ENCODE results near the gene PCSK5. TPM values are rescaled to one million over a fixed set of nuclear protein-coding genes. Genes with fewer than 3 reads are reported as not detected.
A peak's percentile ranks its signal among the peaks of the same experiment; 100 is the strongest.

The PCSK5 gene
- polyA plus RNA-seq, 2 donors = 4.2 to 6.1 TPM

DNA sequence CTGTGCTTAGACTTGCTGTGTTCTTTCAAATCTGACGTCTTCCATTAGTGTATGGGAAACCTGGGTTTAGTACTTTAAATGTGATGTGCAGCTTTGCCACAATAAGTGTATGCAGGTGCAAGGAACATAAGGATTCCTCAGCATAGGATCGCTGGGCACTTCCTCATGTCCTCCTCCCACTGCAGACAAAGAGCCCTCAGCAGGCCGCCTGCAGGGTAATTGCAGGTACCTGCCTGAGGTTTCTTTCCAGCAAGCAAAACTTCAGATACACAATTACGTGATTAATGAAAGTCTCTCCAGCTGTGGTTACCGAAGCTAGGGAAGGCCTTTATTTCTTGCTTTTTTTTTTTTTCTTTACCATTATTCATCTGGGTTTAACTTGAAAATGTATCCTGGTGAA is 270.6 kb downstream of the PCSK5 start:
- WGBS, 2 donors = 55 to 61% methylated on average over 5 of the region's 5 CpGs
- Histone ChIP-seq H3K36me3 (ENCODE audit: control insufficient read depth in 2 of 2, insufficient read depth in 2 of 2, low read length in 1 of 2) (peaks cover 0 to 10% of the 10 kb centered on the region in 2 donors), H3K27ac (ENCODE audit: low read depth in 2 of 2, low read length in 1 of 2) (peak overlapping the region in 1 of 2 donors; percentile 13), H3K4me1 (ENCODE audit: control insufficient read depth in 2 of 2, insufficient read depth in 2 of 2, low read length in 1 of 2) (peaks cover 0 to 4% of the 10 kb centered on the region in 2 donors), H3K9me3 (ENCODE audit: control insufficient read depth in 2 of 2, insufficient read depth in 1 of 2, low read depth in 1 of 2, low read length in 1 of 2) (no peaks in the 10 kb centered on the region), H3K27me3 (ENCODE audit: control insufficient read depth in 1 of 2, insufficient read depth in 2 of 2, low read length in 2 of 2) (no peaks in the 10 kb centered on the region), H3K4me3 (ENCODE audit: low read depth in 1 of 2, low read length in 2 of 2) (no peak overlapping the region)

DNA sequence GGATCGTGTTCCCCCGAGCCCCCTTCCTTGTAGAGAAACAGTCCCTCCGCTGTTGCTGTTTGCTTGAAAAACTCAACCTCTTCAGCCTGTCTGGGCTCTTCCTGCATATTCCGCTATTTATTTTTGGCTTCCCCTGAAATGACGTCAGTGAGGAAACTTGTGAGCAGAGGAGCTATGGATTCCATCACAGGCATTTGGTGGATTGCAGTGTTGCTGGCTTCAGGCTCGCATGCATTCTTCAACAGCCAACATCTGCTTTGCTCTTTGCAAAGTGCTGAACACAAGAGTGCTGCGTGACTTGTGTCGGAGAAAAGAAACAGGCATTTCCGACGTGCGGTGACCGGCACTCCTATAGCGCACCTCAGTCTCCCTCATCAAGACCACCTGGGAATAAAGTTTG is 271.1 kb downstream of the PCSK5 start:
- Histone ChIP-seq H3K27ac (ENCODE audit: low read depth in 2 of 2, low read length in 1 of 2) (no peak overlapping the region), H3K27me3 (ENCODE audit: control insufficient read depth in 1 of 2, insufficient read depth in 2 of 2, low read length in 2 of 2) (no peaks in the 10 kb centered on the region), H3K36me3 (ENCODE audit: control insufficient read depth in 2 of 2, insufficient read depth in 2 of 2, low read length in 1 of 2) (peaks cover 0 to 10% of the 10 kb centered on the region in 2 donors), H3K4me3 (ENCODE audit: low read depth in 1 of 2, low read length in 2 of 2) (no peak overlapping the region), H3K4me1 (ENCODE audit: control insufficient read depth in 2 of 2, insufficient read depth in 2 of 2, low read length in 1 of 2) (peaks cover 0 to 4% of the 10 kb centered on the region in 2 donors), H3K9me3 (ENCODE audit: control insufficient read depth in 2 of 2, insufficient read depth in 1 of 2, low read depth in 1 of 2, low read length in 1 of 2) (no peaks in the 10 kb centered on the region)
- WGBS, 2 donors = 69 to 71% methylated on average over 13 of the region's 13 CpGs

DNA sequence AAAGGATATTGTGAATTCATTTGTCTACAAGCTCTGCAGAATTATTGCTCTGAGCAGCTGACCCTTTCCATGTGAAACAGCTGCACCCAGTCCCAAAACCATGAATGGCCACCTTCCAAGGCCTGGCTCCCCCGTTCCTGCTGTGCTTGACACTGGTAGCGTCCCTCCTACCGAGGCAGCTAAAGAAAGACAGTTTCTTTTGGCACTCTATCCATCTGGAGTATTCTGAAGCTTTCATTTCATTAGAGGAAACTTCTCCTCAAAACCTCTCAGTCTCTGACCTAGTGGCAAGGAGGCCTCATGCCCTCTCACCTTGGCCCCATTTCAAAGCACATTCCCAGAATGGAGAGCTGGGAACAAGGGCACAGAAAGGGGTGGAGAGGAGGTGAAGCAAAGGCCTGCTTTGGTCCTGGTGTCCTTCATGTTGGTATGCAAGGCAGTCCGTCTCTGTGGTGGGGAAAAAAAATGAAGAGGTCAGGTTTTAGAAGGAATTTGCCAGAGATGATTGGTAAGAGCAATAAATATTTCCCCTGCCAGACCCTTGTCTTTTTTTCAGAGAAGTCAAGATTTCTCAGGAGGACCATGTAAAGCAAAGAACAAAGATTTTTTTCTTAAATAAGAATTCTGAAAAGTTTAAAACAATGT is 271.7 kb downstream of the PCSK5 start:
- Histone ChIP-seq H3K4me3 (ENCODE audit: low read depth in 1 of 2, low read length in 2 of 2) (no peak overlapping the region), H3K9me3 (ENCODE audit: control insufficient read depth in 2 of 2, insufficient read depth in 1 of 2, low read depth in 1 of 2, low read length in 1 of 2) (no peaks in the 10 kb centered on the region), H3K27me3 (ENCODE audit: control insufficient read depth in 1 of 2, insufficient read depth in 2 of 2, low read length in 2 of 2) (no peaks in the 10 kb centered on the region), H3K27ac (ENCODE audit: low read depth in 2 of 2, low read length in 1 of 2) (peak overlapping the region in 1 of 2 donors; percentile 21), H3K36me3 (ENCODE audit: control insufficient read depth in 2 of 2, insufficient read depth in 2 of 2, low read length in 1 of 2) (peaks cover 0 to 7% of the 10 kb centered on the region in 2 donors), H3K4me1 (ENCODE audit: control insufficient read depth in 2 of 2, insufficient read depth in 2 of 2, low read length in 1 of 2) (peaks cover 0 to 4% of the 10 kb centered on the region in 2 donors)
- 72 to 78% methylated on average over 4 of the region's 4 CpGs for WGBS, 2 donors

DNA sequence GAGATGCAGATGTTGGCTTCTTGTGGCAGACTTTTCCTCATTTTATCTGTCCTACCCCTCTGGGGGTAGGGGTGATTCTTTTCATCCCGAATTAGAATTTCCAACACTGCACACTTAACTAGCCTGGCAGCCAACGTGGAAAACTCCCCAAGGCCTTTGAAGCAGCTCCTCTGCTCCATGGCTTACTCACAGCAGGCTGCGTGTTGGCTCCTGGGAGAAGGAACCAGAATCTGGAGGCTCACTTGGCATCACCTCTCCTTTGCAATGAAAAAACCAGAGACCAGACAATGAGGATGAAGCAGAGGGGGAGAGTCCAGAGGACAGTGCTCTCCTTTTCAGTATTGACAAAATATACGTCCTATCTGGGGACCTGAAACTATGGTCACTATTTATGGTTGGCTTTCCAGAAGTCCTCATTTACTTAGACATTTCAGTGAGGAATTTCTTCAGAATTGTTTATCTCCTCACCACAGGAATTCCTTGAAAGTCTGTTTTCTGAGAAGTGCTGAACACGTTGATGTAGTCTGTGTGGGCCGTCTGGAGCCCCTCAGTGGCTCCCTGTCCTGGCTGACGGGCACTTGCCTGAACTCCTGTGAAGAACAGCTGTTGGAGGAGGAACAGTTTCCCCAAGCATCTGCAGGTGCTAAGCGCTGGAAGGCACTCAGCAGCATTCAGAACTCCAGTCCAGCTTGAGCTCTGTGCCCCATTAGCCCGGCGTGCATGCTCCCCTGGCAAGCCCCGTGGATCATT is 272.5 kb downstream of the PCSK5 start:
- Histone ChIP-seq H3K36me3 (ENCODE audit: control insufficient read depth in 2 of 2, insufficient read depth in 2 of 2, low read length in 1 of 2) (peaks cover 0 to 7% of the 10 kb centered on the region in 2 donors), H3K4me1 (ENCODE audit: control insufficient read depth in 2 of 2, insufficient read depth in 2 of 2, low read length in 1 of 2) (peaks cover 0 to 4% of the 10 kb centered on the region in 2 donors), H3K27ac (ENCODE audit: low read depth in 2 of 2, low read length in 1 of 2) (no peak overlapping the region), H3K27me3 (ENCODE audit: control insufficient read depth in 1 of 2, insufficient read depth in 2 of 2, low read length in 2 of 2) (no peaks in the 10 kb centered on the region), H3K4me3 (ENCODE audit: low read depth in 1 of 2, low read length in 2 of 2) (no peak overlapping the region), H3K9me3 (ENCODE audit: control insufficient read depth in 2 of 2, insufficient read depth in 1 of 2, low read depth in 1 of 2, low read length in 1 of 2) (no peaks in the 10 kb centered on the region)
- WGBS, 2 donors = 69 to 72% methylated on average over 11 of the region's 11 CpGs

DNA sequence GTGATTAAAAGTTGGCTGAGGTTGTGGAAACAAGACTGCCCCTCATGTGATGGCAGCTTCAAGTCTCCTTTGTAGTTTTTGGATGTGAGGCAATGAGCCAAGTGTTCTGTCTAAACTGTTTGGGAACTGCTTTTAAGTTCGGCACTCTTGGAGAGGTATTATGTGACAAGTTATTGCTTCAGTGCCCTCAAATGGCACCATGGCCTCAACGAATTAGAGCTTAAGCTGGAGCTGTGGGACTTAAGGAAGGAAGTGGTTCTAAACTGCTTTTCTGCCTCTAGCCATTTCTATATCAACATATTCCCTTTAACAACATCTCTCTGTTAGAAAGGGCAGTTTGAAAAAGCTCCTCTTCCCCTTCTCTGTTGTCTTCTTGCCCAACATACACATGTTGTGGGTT is 276.1 kb downstream of the PCSK5 start:
- H3K4me1 ChIP-seq (ENCODE audit: control insufficient read depth in 2 of 2, insufficient read depth in 2 of 2, low read length in 1 of 2) = no peaks in the 10 kb centered on the region
- WGBS, 2 donors = 18 to 44% methylated on average over 2 of the region's 2 CpGs
- no peak overlapping the region for H3K4me3 ChIP-seq (ENCODE audit: low read depth in 1 of 2, low read length in 2 of 2)

DNA sequence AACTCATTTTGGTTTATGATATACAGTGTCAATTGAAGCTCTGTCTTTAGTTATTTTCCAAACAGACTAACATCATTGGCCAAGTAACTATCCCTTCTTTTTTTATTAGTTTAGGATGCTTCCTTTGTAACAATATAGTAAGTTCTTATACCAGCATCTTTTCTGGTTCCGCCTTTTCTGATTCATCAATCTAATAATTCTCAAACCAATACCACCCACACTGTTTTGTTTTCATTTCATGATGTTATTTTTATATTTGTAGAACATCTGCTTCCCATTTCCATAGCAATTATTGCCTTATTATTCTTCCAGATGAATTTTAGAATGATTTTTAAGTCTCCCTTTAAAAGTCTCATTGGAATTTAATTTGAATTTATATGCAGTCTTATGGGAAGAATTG is 285.7 kb downstream of the PCSK5 start:
- no peak overlapping the region for H3K27ac ChIP-seq (ENCODE audit: low read depth in 2 of 2, low read length in 1 of 2)
- no peaks in the 10 kb centered on the region for H3K27me3 ChIP-seq (ENCODE audit: control insufficient read depth in 1 of 2, insufficient read depth in 2 of 2, low read length in 2 of 2)

More for the DNA sequence above, 276.1 kb downstream of the PCSK5 start:
- Histone ChIP-seq H3K36me3 (ENCODE audit: control insufficient read depth in 2 of 2, insufficient read depth in 2 of 2, low read length in 1 of 2) (peaks cover 0 to 6% of the 10 kb centered on the region in 2 donors), H3K27ac (ENCODE audit: low read depth in 2 of 2, low read length in 1 of 2) (no peak overlapping the region), H3K27me3 (ENCODE audit: control insufficient read depth in 1 of 2, insufficient read depth in 2 of 2, low read length in 2 of 2) (no peaks in the 10 kb centered on the region), H3K9me3 (ENCODE audit: control insufficient read depth in 2 of 2, insufficient read depth in 1 of 2, low read depth in 1 of 2, low read length in 1 of 2) (no peaks in the 10 kb centered on the region)

DNA sequence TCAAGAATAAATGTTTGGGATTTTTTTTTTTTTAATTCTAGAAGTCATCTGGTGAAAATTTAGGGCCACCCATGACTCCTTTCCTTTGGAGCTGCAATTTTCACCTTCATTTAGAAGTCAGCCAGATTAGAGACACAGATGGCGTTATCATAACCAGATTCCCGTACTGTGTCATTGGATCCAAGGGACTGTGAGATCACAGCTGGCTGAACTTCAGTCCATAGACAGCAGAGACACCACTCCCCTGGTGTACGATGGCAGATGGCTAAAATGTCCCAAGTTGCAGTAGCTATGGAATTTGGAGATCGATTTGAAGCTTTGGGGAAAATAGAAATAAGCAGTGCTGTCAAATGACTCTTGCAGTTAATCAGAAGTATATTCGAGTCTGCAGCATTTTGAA is 287.5 kb downstream of the PCSK5 start:
- peaks cover 3 to 4% of the 10 kb centered on the region in 2 donors for H3K36me3 ChIP-seq (ENCODE audit: control insufficient read depth in 2 of 2, insufficient read depth in 2 of 2, low read length in 1 of 2)
- H3K27ac ChIP-seq (ENCODE audit: low read depth in 2 of 2, low read length in 1 of 2) = no peak overlapping the region
- no peaks in the 10 kb centered on the region for H3K27me3 ChIP-seq (ENCODE audit: control insufficient read depth in 1 of 2, insufficient read depth in 2 of 2, low read length in 2 of 2)
- H3K9me3 ChIP-seq (ENCODE audit: control insufficient read depth in 2 of 2, insufficient read depth in 1 of 2, low read depth in 1 of 2, low read length in 1 of 2) = peaks cover 0 to 4% of the 10 kb centered on the region in 2 donors
- 87 to 89% methylated on average over 5 of the region's 5 CpGs for WGBS, 2 donors
- H3K4me3 ChIP-seq (ENCODE audit: low read depth in 1 of 2, low read length in 2 of 2) = no peak overlapping the region
- no peaks in the 10 kb centered on the region for H3K4me1 ChIP-seq (ENCODE audit: control insufficient read depth in 2 of 2, insufficient read depth in 2 of 2, low read length in 1 of 2)

More for the DNA sequence above, 285.7 kb downstream of the PCSK5 start:
- WGBS, 2 donors = 85% methylated on average over 1 of the region's 1 CpG
- Histone ChIP-seq H3K4me1 (ENCODE audit: control insufficient read depth in 2 of 2, insufficient read depth in 2 of 2, low read length in 1 of 2) (no peaks in the 10 kb centered on the region), H3K4me3 (ENCODE audit: low read depth in 1 of 2, low read length in 2 of 2) (no peak overlapping the region), H3K9me3 (ENCODE audit: control insufficient read depth in 2 of 2, insufficient read depth in 1 of 2, low read depth in 1 of 2, low read length in 1 of 2) (peaks cover 0 to 4% of the 10 kb centered on the region in 2 donors), H3K36me3 (ENCODE audit: control insufficient read depth in 2 of 2, insufficient read depth in 2 of 2, low read length in 1 of 2) (peaks cover 1 to 3% of the 10 kb centered on the region in 2 donors)

DNA sequence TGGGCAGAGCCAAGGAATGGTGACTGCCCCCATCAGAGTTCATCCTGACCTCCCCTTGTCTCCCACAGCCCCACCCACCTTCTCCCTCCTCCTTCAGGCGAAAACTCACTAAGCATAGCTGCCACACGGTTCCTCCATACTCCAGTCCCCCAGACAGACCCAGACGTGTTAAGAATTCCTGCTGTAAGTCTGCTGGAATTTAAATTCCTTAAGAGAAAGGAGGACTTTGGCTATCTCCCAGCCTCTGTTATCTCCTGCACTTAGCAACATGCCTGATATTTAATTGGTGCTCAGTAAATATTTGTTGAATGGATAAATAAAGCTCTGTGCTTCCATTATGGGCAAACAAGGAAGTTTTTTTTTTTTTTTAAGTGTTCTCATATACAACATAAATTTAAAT is 290.1 kb downstream of the PCSK5 start:
- Histone ChIP-seq H3K4me1 (ENCODE audit: control insufficient read depth in 2 of 2, insufficient read depth in 2 of 2, low read length in 1 of 2) (no peaks in the 10 kb centered on the region), H3K27ac (ENCODE audit: low read depth in 2 of 2, low read length in 1 of 2) (no peak overlapping the region), H3K27me3 (ENCODE audit: control insufficient read depth in 1 of 2, insufficient read depth in 2 of 2, low read length in 2 of 2) (no peaks in the 10 kb centered on the region), H3K9me3 (ENCODE audit: control insufficient read depth in 2 of 2, insufficient read depth in 1 of 2, low read depth in 1 of 2, low read length in 1 of 2) (peaks cover 0 to 4% of the 10 kb centered on the region in 2 donors), H3K36me3 (ENCODE audit: control insufficient read depth in 2 of 2, insufficient read depth in 2 of 2, low read length in 1 of 2) (peaks cover 3 to 4% of the 10 kb centered on the region in 2 donors), H3K4me3 (ENCODE audit: low read depth in 1 of 2, low read length in 2 of 2) (no peak overlapping the region)
- 37 to 43% methylated on average over 3 of the region's 3 CpGs for WGBS, 2 donors

DNA sequence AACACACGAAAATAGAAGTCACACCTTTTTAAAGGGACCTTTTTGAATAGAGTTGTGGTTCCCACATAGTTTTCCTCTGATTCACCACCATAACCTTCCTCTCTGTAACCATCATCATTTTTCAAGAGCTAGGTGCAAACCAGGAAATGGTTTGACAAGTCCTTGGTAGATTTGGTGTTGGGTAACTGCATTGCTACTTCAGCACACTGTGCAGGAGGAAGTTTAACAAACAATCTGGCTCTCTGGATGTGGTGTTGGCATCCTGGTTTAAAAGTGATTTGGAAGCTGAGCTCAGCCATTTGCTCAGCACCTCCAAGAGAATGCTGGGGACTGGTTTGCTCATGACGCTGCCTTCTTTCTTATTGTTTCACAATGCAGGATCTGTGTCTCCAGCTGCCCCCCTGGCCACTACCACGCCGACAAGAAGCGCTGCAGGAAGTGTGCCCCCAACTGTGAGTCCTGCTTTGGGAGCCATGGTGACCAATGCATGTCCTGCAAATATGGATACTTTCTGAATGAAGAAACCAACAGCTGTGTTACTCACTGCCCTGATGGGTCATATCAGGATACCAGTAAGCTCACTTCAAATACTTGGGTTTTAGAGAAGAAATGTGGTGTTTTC is 290.7 kb downstream of the PCSK5 start:
- no peaks in the 10 kb centered on the region for H3K4me1 ChIP-seq (ENCODE audit: control insufficient read depth in 2 of 2, insufficient read depth in 2 of 2, low read length in 1 of 2)
- peaks cover 3 to 4% of the 10 kb centered on the region in 2 donors for H3K36me3 ChIP-seq (ENCODE audit: control insufficient read depth in 2 of 2, insufficient read depth in 2 of 2, low read length in 1 of 2)
- H3K27me3 ChIP-seq (ENCODE audit: control insufficient read depth in 1 of 2, insufficient read depth in 2 of 2, low read length in 2 of 2) = no peaks in the 10 kb centered on the region
- H3K27ac ChIP-seq (ENCODE audit: low read depth in 2 of 2, low read length in 1 of 2) = peak overlapping the region; percentile 40 to 78
- H3K9me3 ChIP-seq (ENCODE audit: control insufficient read depth in 2 of 2, insufficient read depth in 1 of 2, low read depth in 1 of 2, low read length in 1 of 2) = peaks cover 0 to 4% of the 10 kb centered on the region in 2 donors
- 71 to 74% methylated on average over 5 of the region's 5 CpGs for WGBS, 2 donors
- no peak overlapping the region for H3K4me3 ChIP-seq (ENCODE audit: low read depth in 1 of 2, low read length in 2 of 2)

All from esophagus (tissue), 2 donors.